GM12878 (cell line): Measurements from ENCODE around the gene UBE2E3. TPM values are rescaled to one million over a fixed set of nuclear protein-coding genes. Genes with fewer than 3 reads are reported as not detected.

Experiments
- ATAC-seq: fragments of 200-7000 bp; cut with Tn5 transposase; 3 replicates; pipeline ENCODE4 v1.9.1; 2020; ENCODE audit warnings: mild to moderate bottlenecking, moderate library complexity
- BruUV-seq: library from RNA; stranded (reverse); fragments of 400-500 nt; replicated peaks from 2 replicates; lab custom pipeline; 2021; lab: Mats Ljungman, UMichigan
- CTCF ChIA-PET: fragments of 300-600 bp; sonication (Branson Sonifier 250); formaldehyde crosslinking; extraction: SDS; loops from one replicate; lab custom pipeline; 2021; ENCODE audit warnings: inconsistent platforms; lab: Yijun Ruan, JAX
- POLR2A ChIA-PET: fragments of 350-600 bp; formaldehyde crosslinking; extraction: SDS; loops from one replicate; lab custom pipeline; 2021; ENCODE audit warnings: inconsistent platforms; lab: Charles Lee
- RAD21 ChIA-PET: fragments of 300-600 bp; sonication (Branson Sonifier 250); formaldehyde crosslinking; loops from one replicate; lab custom pipeline; 2023; ENCODE audit warnings: antibody characterized with exemption; ENCODE audit not compliant: unreplicated experiment; lab: Charles Lee
- SMC1A ChIA-PET: fragments of 300-600 bp; sonication (Branson Sonifier 250); formaldehyde crosslinking; loops from one replicate; lab custom pipeline; 2023; ENCODE audit not compliant: unreplicated experiment, uncharacterized antibody; lab: Charles Lee
- DNase-seq: peaks from one replicate; pipeline ENCODE4 v3.0.0-alpha.2; 2011; ENCODE audit warnings: low read depth, low spot score
- FAIRE-seq: peaks from 3 replicates; lab custom pipeline; 2011; peaks lifted over from hg19 to GRCh38; lab: Jason Lieb, UNC
- H2AFZ ChIP-seq: 2 replicates; pipeline ENCODE4 v1.6.0; 2011; ENCODE audit warnings: low read depth, low read length, control low read depth; ENCODE audit not compliant: control insufficient read depth
- H3K27ac ChIP-seq: 2 replicates; pipeline ENCODE4 v1.5.1; 2011; ENCODE audit warnings: control low read depth; ENCODE audit not compliant: control insufficient read depth, insufficient read depth
- H3K27me3 ChIP-seq, 2 experiments: replicated peaks in 1 of 2; 2 replicates each; pipeline versions ENCODE4 v1.6.0 to v1.6.1; 2011; ENCODE audit warnings: low read length in 1 of 2; ENCODE audit not compliant: control insufficient read depth in 2 of 2, insufficient read depth in 2 of 2
- H3K36me3 ChIP-seq, 2 experiments: 2 replicates each; pipeline ENCODE4 v1.5.1; 2011; ENCODE audit warnings: low read length in 1 of 2; ENCODE audit not compliant: control insufficient read depth in 2 of 2, insufficient read depth in 2 of 2
- H3K4me1 ChIP-seq: 2 replicates; pipeline ENCODE4 v1.6.1; 2011; ENCODE audit warnings: mild to moderate bottlenecking, low read length, moderate library complexity, mixed read lengths; ENCODE audit not compliant: control insufficient read depth, insufficient read depth
- H3K4me2 ChIP-seq: 2 replicates; pipeline ENCODE4 v1.6.0; 2011; ENCODE audit warnings: control low read depth; ENCODE audit not compliant: control insufficient read depth, insufficient read depth
- H3K4me3 ChIP-seq: fragments of 200-600 bp; sonication (generic); 2 replicates; pipeline ENCODE4 v1.5.1; 2016
- H3K79me2 ChIP-seq: 2 replicates; pipeline ENCODE4 v1.6.0; 2011; ENCODE audit warnings: low read length; ENCODE audit not compliant: control insufficient read depth, insufficient read depth
- H3K9ac ChIP-seq: 2 replicates; pipeline ENCODE4 v1.8.0; 2011; ENCODE audit warnings: low read length, control low read depth, mixed read lengths; ENCODE audit not compliant: control insufficient read depth, insufficient read depth
- H3K9me3 ChIP-seq: replicated peaks from 3 replicates; pipeline ENCODE4 v1.5.1; 2011; ENCODE audit warnings: mild to moderate bottlenecking, low read length; ENCODE audit not compliant: control insufficient read depth, insufficient read depth
- H4K20me1 ChIP-seq: 2 replicates; pipeline ENCODE4 v1.6.0; 2011; ENCODE audit not compliant: control insufficient read depth, insufficient read depth
- ATF3 ChIP-seq: IDR thresholded peaks from 2 replicates; pipeline ENCODE4 v1.6.1; 2011; ENCODE audit warnings: low read depth, mild to moderate bottlenecking, low read length, moderate library complexity, borderline replicate concordance; ENCODE audit errors: extremely low read depth
- ATF7 ChIP-seq: fragments of 450-650 bp; IDR thresholded peaks from 2 replicates; pipeline ENCODE4 v1.6.1; 2016; ENCODE audit warnings: low read depth, mild to moderate bottlenecking
- CBFB ChIP-seq: IDR thresholded peaks from 2 replicates; pipeline ENCODE4 v1.6.1; 2016; ENCODE audit warnings: antibody characterized with exemption, low read depth
- CTCF ChIP-seq, 3 experiments: IDR thresholded peaks in 2 of 3; conservative IDR thresholded peaks in 1 of 3; 2 replicates each; pipeline ENCODE4 v1.5.1; 2011; ENCODE audit warnings: low read depth in 3 of 3, low read length in 3 of 3, mild to moderate bottlenecking in 3 of 3, control low read depth in 2 of 3, moderate library complexity in 2 of 3, inconsistent platforms in 1 of 3, mixed read lengths in 1 of 3; ENCODE audit not compliant: control insufficient read depth in 2 of 3, insufficient read depth in 1 of 3; ENCODE audit errors: extremely low read depth in 1 of 3
- EED ChIP-seq: sonication (generic); IDR thresholded peaks from 2 replicates; pipeline ENCODE4 v1.6.1; 2016; ENCODE audit warnings: antibody characterized with exemption, low read depth
- EP300 ChIP-seq, 2 experiments: fragments of 150-350 bp in 1 of 2; IDR thresholded peaks; 2 replicates each; pipeline ENCODE4 v1.6.1; 2011 to 2012; ENCODE audit warnings: low read depth in 2 of 2, low read length in 2 of 2, borderline replicate concordance in 1 of 2, improper control_type of control experiment in 1 of 2, inconsistent platforms in 1 of 2; ENCODE audit not compliant: control insufficient read depth in 1 of 2
- MLLT1 ChIP-seq: fragments of 450-650 bp; IDR thresholded peaks from 2 replicates; pipeline ENCODE4 v1.6.1; 2016; ENCODE audit warnings: mild to moderate bottlenecking
- MTA3 ChIP-seq: IDR thresholded peaks from 2 replicates; pipeline ENCODE4 v1.6.1; 2012; ENCODE audit warnings: low read length, inconsistent platforms, borderline replicate concordance
- PAX5 ChIP-seq: IDR thresholded peaks from 2 replicates; pipeline ENCODE4 v1.6.1; 2011; ENCODE audit warnings: low read depth, low read length, borderline replicate concordance
- RELA ChIP-seq: fragments of 450-650 bp; IDR thresholded peaks from 2 replicates; pipeline ENCODE4 v1.8.0; 2014; ENCODE audit warnings: borderline replicate concordance; ENCODE audit not compliant: partially characterized antibody
- SMC3 ChIP-seq: IDR thresholded peaks from 2 replicates; pipeline ENCODE4 v1.6.1; 2011; ENCODE audit warnings: low read length, improper control_type of control experiment, borderline replicate concordance
- TCF3 ChIP-seq: IDR thresholded peaks from 2 replicates; pipeline ENCODE4 v1.6.1; 2012; ENCODE audit warnings: low read depth, mild to moderate bottlenecking, low read length, borderline replicate concordance; ENCODE audit not compliant: insufficient read depth
- ZBTB33 ChIP-seq: fragments of 450-650 bp; IDR thresholded peaks from 2 replicates; pipeline ENCODE4 v1.6.1; 2017; ENCODE audit warnings: mild to moderate bottlenecking
- ZSCAN29 ChIP-seq: fragments of 450-650 bp; IDR thresholded peaks from 2 replicates; pipeline ENCODE4 v1.6.1; 2017; ENCODE audit warnings: mild to moderate bottlenecking, moderate library complexity
- WGBS: methylation state at CpG from one replicate; pipeline ENCODE4 v1.1.6; 2016; ENCODE audit warnings: low lambda C conversion rate; ENCODE audit not compliant: insufficient replicate concordance, insufficient coverage; ENCODE audit errors: missing lambda C conversion rate; 5-methylcytosine and 5-hydroxymethylcytosine counted together
- in situ Hi-C: fragments of 300-500 bp; cut with MboI; formaldehyde crosslinking; loops from 9 replicates; pipeline ENCODE4 v1.14.3; 2018; ENCODE audit warnings: mixed read lengths
- intact Hi-C: fragments of 100-400 bp; cut with micrococcal nuclease; formaldehyde crosslinking; loops from one replicate; pipeline ENCODE4 v1.14.2; 2022; ENCODE audit not compliant: unreplicated experiment
- polyA plus RNA-seq, 11 experiments: library from polyadenylated mRNA; depleted of rRNA in 4 of 11; unstranded in 6 of 11; stranded (reverse) in 5 of 11; fragments of >200 nt; fragmentation: Nextera tagmentation in 4 of 11; fragmentation: Illumina TruSeq in 1 of 11; extraction: Ambion mirVana in 4 of 11; extraction: Trizol in 1 of 11; gene quantifications; 1 replicate in 1 of 11; 2 replicates in 10 of 11; pipeline versions ENCODE4 v1.2.1 to v1.2.3, GENCODE V29; 2011 to 2016; ENCODE audit warnings: inconsistent platforms in 2 of 11, missing spikeins in 2 of 11, low read depth in 1 of 11
- total RNA-seq, 4 experiments: library from RNA; depleted of rRNA in 3 of 4; stranded (reverse); fragments of >200 nt in 3 of 4; fragmentation: Illumina TruSeq in 1 of 4; extraction: Trizol in 1 of 4; gene quantifications; 2 replicates each; pipeline versions ENCODE4 v1.2.1 to v1.2.3, GENCODE V29; 2013 to 2021

The UBE2E3 gene
- total and polyA plus RNA-seq, 10 of the 15 experiments (the other 5 are each of a cell fraction or from before 2014, with no cell fraction given): 14.9 to 50.0 (median 26.2) TPM

GRCh38 chr2:181058378-181059269 is 78.2 kb downstream of the UBE2E3 start (continued):
- TF ChIP-seq MLLT1 (0 out of 2 replicates have a peak, but pooled peaks have one; percentile 24), CBFB (peak; percentile 86), ZSCAN29 (peak; percentile 84), MTA3 (no peak), CTCF (IDR thresholded peaks at IDR 0.05 in 2 of 3, conservative IDR thresholded peaks at IDR 0.05 in 1 of 3; ENCODE audit: control insufficient read depth in 2 of 3, extremely low read depth in 1 of 3, insufficient read depth in 1 of 3, low read depth in 3 of 3, low read length in 3 of 3) (peak; percentile 66 to 75 (median 72)), EP300 (IDR thresholded peaks at IDR 0.05; ENCODE audit: borderline replicate concordance in 1 of 2, control insufficient read depth in 1 of 2, low read depth in 2 of 2, low read length in 2 of 2) (no peak)

GRCh38 chr2:181063696-181064095 is 83.3 kb downstream of the UBE2E3 start:
- SMC1A ChIA-PET: no interaction called here
- no peaks in the 10 kb centered on the region for H3K27me3 ChIP-seq
- H3K4me2 ChIP-seq: no peak overlapping the region
- 100% methylated on average over 1 of the region's 1 CpG for WGBS
- no peak overlapping the region for H3K27ac ChIP-seq
- H3K36me3 ChIP-seq: no peaks in the 10 kb centered on the region
- in situ Hi-C loops (loop anchor here (25.0 kb wide), 1 partner anchor 426 kb away; no protein-coding TSS in a partner anchor), intact Hi-C loops (no loop called here)
- no peaks in the 10 kb centered on the region for H4K20me1 ChIP-seq
- no peaks in the 10 kb centered on the region for H3K79me2 ChIP-seq
- no peak overlapping the region for H3K4me3 ChIP-seq
- FAIRE-seq (no peak), DNase-seq (no peak), ATAC-seq (no peak)
- no peak overlapping the region for H3K9ac ChIP-seq
- POLR2A ChIA-PET: no interaction called here
- RAD21 ChIA-PET: no interaction called here
- no peak overlapping the region for H2AFZ ChIP-seq
- no TSS peak for BruUV-seq
- H3K9me3 ChIP-seq: no peaks in the 10 kb centered on the region
- CTCF ChIA-PET: no interaction called here
- H3K4me1 ChIP-seq: no peaks in the 10 kb centered on the region
- TF ChIP-seq PAX5 (no peak), ATF7 (no peak), EED (no peak), ZBTB33 (no peak), ATF3 (no peak), RELA (no peak), SMC3 (no peak), TCF3 (no peak)
